ENCODE data around the gene AMPH.
"Not testable (repeated sequence)": the region's sequence is repeated elsewhere in the genome, so short reads cannot be mapped to it uniquely, and the experiment has no call there.

AMPH gene

DNA sequence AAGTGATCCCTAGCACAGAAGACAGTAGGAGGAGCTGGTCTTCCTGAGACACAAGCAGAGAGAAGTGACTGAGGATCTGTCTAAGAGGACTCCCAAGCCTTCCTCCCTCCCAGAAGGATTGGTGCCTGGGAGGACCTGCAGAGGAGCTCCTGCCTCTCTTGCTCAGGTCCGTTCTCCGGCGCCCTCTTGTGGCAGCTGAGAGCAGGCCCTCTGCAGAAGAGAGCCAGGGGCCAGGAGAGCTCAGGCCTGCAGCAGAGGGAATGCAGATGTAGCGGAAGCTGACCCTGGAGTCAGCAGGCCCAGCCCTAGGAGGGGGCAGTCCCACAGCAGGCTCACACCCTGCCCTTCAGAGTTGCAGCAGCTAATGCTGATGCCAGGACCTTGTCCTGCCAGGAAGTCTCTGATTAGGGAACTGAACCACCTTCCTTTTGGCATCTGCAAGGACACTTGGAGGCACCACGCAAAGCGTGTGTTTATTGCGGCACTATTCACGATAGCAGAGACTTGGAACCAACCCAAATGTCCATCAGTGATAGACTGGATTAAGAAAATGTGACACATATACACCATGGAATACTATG, 276.8 kb downstream of the AMPH start:
- DNase-seq (ENCODE audit: low read depth, low spot score) = not testable (repeated sequence)

DNA sequence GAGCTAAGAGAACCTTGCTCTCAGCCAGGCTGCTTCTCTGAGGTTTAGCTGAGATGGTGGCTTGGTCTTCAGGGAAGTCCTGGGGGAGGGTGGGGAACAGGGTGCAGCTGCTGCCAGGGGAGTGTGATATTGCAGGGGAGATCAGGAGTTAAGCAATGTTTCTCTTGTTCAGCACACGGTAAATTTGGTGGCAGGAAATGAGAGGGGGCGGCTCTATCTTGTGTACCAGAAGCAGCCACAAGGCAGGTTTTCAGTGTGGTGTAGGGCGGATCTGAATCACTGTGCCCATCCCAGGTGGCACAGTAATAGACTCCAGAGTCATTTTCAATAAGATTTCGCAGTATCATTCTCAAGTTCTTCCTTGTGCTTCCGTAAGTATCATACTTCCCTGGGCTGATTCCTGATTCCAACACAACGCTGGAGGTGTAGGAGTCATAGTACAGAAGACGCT, 277.7 kb downstream of the AMPH start:
- DNase-seq (ENCODE audit: low read depth, low spot score) = not testable (repeated sequence)

DNA sequence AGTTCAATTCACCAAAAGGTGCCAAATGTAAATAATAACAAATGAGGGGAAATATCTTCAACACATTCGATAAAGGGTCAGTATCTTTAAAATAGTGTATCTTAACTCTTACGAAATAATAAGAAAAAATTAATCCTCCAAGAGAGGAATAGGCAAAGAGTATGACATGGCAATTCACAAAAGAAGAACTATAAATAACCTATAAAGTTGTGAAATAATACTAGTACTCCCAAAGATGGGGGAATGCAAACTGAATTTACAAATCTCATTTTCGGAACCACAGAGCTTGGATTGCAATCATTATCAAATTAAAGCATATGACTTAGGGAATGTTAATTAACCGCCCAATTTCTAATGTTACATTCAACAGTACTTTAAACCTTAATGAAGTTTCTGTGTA, 279.6 kb downstream of the AMPH start:
- no peak for DNase-seq (ENCODE audit: low read depth, low spot score)

DNA sequence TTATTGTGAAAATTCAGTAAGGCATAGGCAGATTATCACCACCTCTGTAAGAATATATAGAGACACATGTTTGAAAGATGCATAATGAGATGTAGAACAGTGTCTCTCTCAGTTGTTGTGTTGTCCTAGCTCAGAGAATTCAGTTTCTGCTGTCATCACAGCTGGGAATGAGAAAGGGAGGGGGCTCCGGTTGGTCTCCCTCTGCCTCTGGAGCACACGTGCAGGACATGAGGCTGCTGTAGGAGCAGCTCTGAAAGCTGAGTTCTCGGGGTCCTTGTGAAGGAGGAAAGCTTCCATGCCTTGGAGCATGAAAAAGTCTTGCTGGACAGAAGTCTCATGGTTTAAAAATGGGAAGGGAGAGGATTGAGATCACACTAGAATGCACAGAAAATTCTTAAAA, 280.4 kb downstream of the AMPH start:
- DNase-seq (ENCODE audit: low read depth, low spot score) = not testable (repeated sequence)

DNA sequence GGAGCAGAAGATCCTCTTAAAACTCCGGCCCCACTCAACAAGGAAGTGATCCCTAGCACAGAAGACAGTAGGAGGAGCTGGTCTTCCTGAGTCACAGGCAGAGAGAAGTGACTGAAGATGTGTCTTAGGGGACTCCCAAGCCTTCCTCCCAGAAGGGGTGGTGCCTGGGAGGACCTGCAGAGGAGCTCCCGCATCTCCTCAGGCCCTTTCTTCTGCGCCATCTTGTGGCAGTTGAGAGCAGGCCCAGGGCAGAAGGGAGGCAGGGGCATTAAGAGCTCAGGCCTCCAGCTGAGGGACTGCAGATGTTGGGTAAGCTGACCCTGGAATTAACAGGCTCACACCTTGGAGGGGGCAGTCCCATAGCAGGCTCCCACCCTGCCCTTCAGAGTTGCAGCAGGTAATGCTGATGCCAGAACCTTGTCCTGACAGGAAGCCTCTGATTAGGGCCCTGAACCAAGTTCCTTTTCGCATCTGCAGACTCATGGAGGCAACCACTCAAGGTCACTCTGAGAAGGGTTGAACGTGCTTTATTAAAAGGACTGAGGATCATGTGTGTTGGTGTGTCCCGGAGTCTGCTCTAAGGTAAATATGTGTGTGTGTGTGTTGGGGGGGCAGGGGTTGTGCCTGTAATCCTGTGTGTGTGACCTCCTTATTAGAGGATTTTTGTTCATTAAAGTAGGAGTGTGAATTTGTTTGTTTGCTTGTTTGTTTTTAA, 281.1 kb downstream of the AMPH start:
- DNase-seq (ENCODE audit: low read depth, low spot score) = not testable (repeated sequence)

DNA sequence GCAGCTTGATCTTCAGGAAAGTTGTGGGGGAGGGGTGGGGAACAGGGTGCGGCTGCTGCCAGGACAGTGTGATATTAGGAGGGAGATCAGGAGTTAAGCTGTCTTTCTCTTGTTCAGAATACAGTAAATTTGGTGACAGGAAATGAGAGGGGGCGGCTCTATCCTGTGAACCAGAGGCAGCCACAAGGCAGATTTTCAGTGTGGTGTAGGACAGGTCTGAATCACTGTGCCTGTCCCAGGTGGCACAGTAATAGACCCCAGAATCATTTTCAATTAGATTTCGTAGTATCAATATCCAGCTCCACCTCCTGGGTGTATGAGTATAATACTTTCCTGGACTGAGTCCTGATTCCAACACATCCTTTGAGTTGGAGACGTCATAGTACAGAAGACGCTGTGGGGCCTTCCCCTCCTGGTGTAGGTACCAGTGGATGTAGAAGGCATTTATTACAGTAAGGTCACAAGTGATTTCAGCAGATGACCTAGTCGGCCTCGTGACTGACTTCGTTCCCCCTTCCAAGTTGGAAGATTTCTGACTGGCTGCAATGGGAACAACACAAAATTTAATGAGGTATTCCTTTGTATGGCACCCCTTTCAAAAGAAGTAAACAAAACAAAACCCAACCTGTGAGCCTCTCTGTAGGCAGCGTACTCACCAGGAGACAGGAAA, 281.9 kb downstream of the AMPH start:
- not testable (repeated sequence) for DNase-seq (ENCODE audit: low read depth, low spot score)

DNA sequence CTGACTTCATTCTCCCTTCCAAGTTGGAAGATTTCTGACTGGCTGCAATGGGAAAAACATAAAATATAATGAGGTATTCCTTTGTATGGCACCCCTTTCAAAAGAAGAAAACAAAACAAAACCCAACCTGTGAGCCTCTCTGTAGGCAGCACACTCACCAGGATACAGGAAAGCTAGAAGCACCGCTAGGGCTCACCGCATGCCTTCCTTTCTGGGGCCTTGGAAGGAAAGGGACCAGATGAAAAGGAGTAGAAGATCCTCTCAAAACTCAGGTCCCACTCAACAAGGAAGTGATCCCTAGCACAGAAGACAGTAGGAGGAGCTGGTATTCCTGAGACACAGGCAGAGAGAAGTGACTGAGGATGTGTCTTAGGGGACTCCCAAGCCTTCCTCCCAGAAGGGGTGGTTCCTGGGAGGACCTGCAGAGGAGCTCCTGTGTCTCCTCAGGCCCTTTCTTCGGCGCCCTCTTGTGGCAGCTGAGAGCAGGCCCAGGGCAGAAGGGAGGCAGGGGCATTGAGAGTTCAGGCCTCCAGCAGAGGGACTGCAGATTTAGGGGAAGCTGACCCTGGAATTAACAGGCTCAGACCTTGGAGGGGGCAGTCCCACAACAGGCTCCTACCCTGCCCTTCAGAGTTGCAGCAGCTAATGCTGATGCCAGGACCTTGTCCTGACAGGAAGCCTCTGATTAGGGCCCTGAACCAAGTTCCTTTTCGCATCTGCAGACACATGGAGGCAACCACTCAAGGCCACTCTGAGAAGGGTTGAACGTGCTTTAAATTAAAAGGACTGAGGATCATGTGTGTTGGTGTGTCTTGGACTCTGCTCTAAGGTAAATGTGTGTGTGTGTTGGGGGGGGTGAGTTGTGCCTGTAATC, 285.6 kb downstream of the AMPH start:
- DNase-seq (ENCODE audit: low read depth, low spot score) = not testable (repeated sequence)

DNA sequence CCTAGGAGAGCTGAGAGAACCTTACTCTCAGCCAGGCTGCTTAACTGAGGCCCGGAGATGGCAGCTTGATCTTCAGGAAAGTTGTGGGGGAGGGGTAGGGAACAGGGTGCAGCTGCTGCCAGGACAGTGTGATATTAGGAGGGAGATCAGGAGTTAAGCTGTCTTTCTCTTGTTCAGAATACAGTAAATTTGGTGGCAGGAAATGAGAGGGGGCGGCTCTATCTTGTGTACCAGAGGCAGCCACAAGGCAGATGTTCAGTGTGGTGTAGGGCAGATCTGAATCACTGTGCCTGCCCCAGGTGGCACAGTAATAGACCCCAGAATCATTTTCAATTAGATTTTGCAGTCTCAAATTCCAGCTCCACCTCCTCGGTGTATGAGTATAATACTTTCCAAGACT, 286.4 kb downstream of the AMPH start:
- DNase-seq (ENCODE audit: low read depth, low spot score) = not testable (repeated sequence)

DNA sequence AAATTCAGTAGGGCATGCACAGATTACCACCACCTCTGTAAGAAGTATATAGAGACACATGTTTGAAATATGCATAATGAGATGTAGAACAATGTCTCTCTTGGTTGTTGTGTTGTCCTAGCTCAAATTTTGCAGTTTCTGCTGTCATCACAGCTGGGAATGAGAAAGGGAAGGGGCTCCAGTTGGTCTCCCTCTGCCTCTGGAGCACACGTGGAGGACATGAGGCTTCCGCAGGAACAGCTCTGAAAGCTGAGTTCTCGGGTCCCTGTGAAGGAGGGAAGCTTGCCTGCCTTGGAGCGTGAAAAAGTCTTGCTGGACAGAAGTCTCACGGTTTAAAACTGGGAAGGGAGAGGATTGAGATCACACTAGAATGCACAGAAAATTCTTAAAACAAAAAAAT, 289.0 kb downstream of the AMPH start:
- DNase-seq (ENCODE audit: low read depth, low spot score) = not testable (repeated sequence)

DNA sequence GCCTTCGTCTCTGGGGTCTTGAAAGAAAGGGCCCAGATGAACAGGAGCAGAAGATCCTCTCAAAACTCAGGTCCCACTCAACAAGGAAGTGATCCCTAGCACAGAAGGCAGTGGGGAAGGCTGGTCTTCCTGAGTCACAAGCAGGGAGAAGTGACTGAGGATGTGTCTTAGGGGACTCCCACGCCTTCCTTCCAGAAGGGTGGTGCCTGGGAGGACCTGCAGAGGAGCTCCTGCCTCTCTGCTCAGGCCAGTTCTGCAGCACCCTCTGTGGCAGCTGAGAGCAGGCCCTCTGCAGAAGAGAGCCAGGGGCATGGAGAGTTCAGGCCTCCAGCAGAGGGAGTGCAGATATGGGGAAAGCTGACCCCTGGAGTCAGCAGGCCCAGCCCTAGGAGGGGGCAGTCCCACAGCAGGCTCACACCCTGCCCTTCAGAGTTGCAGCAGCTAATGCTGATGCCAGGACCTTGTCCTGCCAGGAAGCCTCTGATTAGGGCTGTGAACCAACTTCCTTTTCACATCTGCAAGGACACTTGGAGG, 289.9 kb downstream of the AMPH start:
- DNase-seq (ENCODE audit: low read depth, low spot score) = not testable (repeated sequence)

DNA sequence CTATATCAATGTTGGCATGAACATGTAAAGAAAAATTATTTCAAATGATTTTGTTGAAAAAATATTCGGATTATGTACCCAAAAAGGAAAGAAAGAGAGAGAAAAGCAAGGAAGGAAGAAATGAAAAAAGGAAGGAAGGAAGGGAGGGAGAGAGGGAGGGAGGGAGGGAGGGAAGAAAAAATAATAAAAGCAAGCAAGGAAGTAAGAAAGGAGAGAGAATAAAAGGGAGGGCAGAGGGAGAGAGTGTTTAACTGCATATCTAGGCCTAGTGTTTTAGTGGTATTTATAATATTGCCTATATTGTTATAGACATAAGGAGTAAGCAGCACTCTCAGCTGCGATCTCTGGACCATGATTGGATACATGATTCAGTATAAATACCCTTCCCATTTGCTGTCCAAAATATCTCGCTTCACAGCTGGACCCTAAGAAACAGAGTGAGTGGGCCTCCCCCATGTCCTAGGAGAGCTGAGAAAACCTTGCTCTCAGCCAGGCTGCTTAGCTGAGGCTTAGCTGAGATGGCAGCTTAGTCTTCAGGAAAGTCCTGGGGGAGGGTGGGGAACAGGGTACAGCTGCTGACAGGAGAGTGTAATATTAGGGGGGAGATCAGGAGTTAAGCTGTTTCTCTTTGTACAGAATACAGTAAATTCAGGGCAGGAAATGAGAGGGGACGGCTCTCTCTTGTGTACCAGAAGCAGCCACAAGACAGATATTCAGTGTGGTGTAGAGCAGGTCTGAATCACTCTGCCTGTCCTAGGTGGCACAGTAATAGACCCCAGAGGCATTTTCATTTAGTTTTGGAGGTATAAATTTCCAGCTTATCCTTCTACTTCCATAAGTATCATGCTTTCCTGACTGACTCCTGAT, 291.0 kb downstream of the AMPH start:
- no peak for DNase-seq (ENCODE audit: low read depth, low spot score)

DNA sequence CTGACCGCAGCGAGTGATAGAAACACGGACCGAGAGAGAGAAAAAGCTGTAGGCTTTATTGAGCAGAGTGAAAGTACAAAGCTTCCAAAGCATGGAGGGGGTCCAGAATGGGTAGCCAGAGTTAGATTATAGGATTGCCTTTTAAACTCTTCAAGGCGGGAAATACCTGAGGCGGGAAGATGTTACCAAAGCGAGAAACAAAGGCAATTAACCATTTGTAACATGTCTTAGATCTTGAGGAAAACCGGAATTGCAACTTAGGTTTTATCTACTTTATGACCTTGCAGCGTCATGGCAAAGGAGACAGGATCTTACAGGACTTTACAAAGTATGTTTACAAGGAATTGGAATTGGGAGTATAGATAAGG, 295.0 kb downstream of the AMPH start:
- DNase-seq (ENCODE audit: low read depth, low spot score) = not testable (repeated sequence)

DNA sequence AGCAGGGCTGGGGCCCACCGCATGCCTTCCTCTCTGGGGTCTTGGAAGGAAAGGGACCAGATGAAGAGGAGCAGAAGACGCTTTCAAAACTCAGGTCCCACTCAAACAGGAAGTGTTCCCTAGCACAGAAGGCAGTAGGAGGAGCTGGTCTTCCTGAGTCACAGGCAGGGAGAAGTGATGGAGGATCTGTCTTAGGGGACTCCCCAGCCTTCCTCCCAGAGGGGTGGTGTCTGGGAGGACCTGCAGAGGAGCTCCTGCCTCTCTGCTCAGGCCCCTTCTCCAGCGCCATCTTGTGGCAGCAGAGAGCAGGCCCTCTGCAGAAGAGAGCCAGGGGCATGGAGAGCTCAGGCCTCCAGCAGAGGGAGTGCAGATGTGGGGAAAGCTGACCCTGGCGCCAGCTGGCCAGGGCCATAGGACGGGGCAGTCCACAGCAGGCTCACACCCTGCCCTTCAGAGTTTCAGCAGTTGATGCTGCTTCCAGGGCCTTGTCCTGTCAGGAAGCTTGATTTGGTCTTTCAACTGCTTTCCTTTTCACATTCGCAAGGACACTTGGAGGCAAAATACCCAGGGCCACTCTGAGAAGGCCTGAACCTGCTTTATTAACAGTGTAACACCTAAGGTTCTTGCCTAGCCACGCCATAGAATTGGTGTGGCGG, 295.6 kb downstream of the AMPH start:
- peak; percentile 67 for DNase-seq (ENCODE audit: low read depth, low spot score)

DNA sequence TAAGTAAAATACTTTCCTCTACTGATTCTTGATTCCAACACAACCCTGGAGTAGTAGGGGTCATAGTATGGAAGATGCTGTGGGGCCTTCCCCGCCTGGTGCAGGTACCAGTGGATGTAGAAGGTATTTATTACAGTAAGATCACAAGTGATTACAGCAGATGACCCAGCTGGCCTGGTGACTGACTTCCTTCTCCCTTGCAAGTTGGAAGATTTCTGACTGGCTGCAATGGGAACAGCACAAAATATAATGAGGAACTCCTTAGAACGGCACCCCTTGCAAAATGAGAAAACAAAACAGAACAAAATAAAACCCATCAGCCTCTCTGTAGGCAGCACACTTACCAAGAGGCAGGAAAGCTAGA, 296.1 kb downstream of the AMPH start:
- no peak for DNase-seq (ENCODE audit: low read depth, low spot score)

DNA sequence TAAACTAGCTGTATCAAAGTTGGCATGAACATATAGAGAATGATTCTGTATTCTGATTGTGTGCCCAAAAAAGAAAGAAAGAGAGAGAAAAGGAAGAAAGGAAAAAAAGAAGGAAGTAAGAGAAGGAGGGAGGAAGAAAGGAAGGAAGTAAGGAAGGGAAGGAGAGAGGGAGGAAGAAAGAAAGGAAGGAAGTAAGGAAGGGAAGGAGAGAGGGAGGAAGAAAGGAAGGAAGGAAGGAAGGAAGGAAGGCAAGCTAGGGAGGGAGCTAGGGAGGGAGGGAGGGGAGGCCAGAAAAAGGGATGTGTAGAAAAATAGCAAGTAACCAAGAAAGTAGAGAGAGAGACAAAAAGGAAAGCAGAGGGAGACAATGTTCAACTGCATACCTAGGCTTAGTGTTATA, 297.0 kb downstream of the AMPH start:
- no peak for DNase-seq (ENCODE audit: low read depth, low spot score)

Data from brain pericyte (primary cell).